LNCaP clone FGC (cell line): ENCODE results near the gene KRT85.

Experiments used
- DNase-seq: peaks from one replicate; pipeline ENCODE4 v3.0.0-alpha.2; 2011; ENCODE audit warnings: low read depth
- H3K4me3 ChIP-seq: 2 replicates; pipeline ENCODE4 v1.5.1; 2011; ENCODE audit warnings: mild to moderate bottlenecking, low read depth, low read length, control low read depth
- TF ChIP-seq, protein P1 (sequence below): IDR thresholded peaks from 2 replicates; pipeline ENCODE4 v1.5.1; 2012; ENCODE audit warnings: mild to moderate bottlenecking; ENCODE audit not compliant: control insufficient read depth, insufficient read depth; ENCODE audit errors: extremely low read depth

KRT85 gene

GRCh38 chr12:52387859-52388258 is 20.6 kb upstream of the KRT85 start:
- TF ChIP-seq, protein P1, sequence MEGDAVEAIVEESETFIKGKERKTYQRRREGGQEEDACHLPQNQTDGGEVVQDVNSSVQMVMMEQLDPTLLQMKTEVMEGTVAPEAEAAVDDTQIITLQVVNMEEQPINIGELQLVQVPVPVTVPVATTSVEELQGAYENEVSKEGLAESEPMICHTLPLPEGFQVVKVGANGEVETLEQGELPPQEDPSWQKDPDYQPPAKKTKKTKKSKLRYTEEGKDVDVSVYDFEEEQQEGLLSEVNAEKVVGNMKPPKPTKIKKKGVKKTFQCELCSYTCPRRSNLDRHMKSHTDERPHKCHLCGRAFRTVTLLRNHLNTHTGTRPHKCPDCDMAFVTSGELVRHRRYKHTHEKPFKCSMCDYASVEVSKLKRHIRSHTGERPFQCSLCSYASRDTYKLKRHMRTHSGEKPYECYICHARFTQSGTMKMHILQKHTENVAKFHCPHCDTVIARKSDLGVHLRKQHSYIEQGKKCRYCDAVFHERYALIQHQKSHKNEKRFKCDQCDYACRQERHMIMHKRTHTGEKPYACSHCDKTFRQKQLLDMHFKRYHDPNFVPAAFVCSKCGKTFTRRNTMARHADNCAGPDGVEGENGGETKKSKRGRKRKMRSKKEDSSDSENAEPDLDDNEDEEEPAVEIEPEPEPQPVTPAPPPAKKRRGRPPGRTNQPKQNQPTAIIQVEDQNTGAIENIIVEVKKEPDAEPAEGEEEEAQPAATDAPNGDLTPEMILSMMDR, result no peak
- no peak overlapping the region for H3K4me3 ChIP-seq
- no peak for DNase-seq

GRCh38 chr12:52385226-52385702 is 18.0 kb upstream of the KRT85 start, which contains the start of gene KRT84:
KRT84 (minus strand) TSS chr12:52385652; CDS start chr12:52385585, 67 bp downstream.
- no peak within 1 kb of the TSS for H3K4me3 ChIP-seq
- no peak for DNase-seq
- TF ChIP-seq, protein P1, result no peak

GRCh38 chr12:52383331-52383730 is 16.1 kb upstream of the KRT85 start:
- TF ChIP-seq, protein P1, result no peak
- DNase-seq, result no peak
- H3K4me3 ChIP-seq, result no peak overlapping the region

DNA sequence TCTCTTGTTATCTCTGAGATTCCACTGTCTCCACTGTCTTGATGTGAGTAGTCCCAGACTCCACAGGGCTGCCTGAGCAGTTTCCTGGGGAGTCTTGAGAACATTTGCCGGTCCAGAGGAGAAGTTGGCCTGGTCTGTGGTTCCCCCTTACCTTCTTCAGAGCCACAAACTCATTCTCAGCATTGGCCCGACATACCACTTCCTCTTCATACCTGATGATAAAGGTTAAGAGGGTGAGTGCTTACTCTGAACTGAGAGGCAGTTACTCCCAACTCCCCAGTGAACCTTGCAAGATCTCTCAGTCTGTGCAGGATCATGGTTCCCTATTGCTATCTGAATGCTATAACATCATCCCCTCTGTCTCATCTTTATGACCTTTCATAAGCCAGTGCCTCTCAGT is 15.6 kb upstream of the KRT85 start:
- no peak for DNase-seq
- no peak overlapping the region for H3K4me3 ChIP-seq
- TF ChIP-seq, protein P1, result no peak

GRCh38 chr12:52381206-52381605 is 13.9 kb upstream of the KRT85 start:
- TF ChIP-seq, protein P1, result no peak

DNA sequence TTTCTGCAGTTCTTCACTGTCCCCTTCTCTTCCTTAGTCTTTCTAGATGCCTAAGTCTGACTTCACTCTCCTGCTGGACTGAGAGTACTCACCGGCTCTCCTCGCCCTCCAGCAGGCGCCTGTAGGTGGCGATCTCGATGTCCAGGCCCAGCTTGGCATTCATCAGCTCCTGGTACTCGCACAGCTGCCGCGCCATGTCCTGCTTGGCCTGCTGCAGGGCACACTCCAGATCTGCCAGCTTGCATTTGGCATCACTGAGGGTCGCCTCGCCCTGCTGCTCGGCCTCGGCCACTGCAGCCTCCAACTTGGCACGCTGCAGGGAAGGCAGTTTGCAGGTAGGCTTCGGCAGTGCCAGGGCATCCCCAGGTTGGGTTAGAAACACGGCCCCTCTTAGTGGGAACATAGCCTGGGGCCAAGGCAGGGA is 13.0 kb upstream of the KRT85 start:
- DNase-seq, result no peak
- no peak overlapping the region for H3K4me3 ChIP-seq
- TF ChIP-seq, protein P1, result peak; percentile 71

More at GRCh38 chr12:52381206-52381605, 13.9 kb upstream of the KRT85 start:
- DNase-seq, result no peak
- no peak overlapping the region for H3K4me3 ChIP-seq

- TF ChIP-seq, protein P1, result no peak
- H3K4me3 ChIP-seq, result no peak overlapping the region
- DNase-seq, result no peak
These were observed 12.3 kb upstream of the KRT85 start for GRCh38 chr12:52379536-52379935.
